Left lung (tissue), 10 donors: ENCODE results near the gene MGAT1. TPM values are rescaled to one million over a fixed set of nuclear protein-coding genes. Genes with fewer than 3 reads are reported as not detected.

Source experiments
- ATAC-seq: fragments of 200-7000 bp; cut with Tn5 transposase; one replicate; pipeline ENCODE4 v1.9.1; 2020; ENCODE audit warnings: moderate library complexity
- DNase-seq, 4 donors: peaks; one replicate each; pipeline ENCODE4 v3.0.0-alpha.2; 2013 to 2020
- H3K27ac ChIP-seq, 2 donors: fragments of 200-600 bp; sonication (generic) in 1 of 2; one replicate each; pipeline versions ENCODE4 v1.5.0 to v1.8.0; 2020 to 2021
- H3K27me3 ChIP-seq, 2 donors: fragments of 200-600 bp; sonication (generic) in 1 of 2; one replicate each; pipeline versions ENCODE4 v1.5.0 to v1.8.0; 2020 to 2021
- H3K36me3 ChIP-seq, 2 donors: fragments of 200-600 bp; sonication (generic) in 1 of 2; one replicate each; pipeline versions ENCODE4 v1.5.0 to v1.8.0; 2020 to 2021
- H3K4me1 ChIP-seq, 2 donors: fragments of 200-600 bp; one replicate each; pipeline ENCODE4 v1.8.0; 2021
- H3K4me3 ChIP-seq, 2 donors: fragments of 200-600 bp; sonication (generic) in 1 of 2; one replicate each; pipeline versions ENCODE4 v1.5.0 to v1.8.0; 2020 to 2021; ENCODE audit warnings: mild to moderate bottlenecking in 1 of 2
- H3K9me3 ChIP-seq, 2 donors: fragments of 200-600 bp; sonication (generic) in 1 of 2; one replicate each; pipeline versions ENCODE4 v1.5.0 to v1.8.0; 2020 to 2021
- intact Hi-C, 2 donors: fragments of 100-400 bp; cut with DNase I; formaldehyde crosslinking; loops; one replicate each; pipeline versions ENCODE4 v1.11.2 to v1.14.2; 2022
- polyA plus RNA-seq, 6 donors: library from polyadenylated mRNA; unstranded; fragments of 120-200 nt; gene quantifications; one replicate each; pipeline ENCODE4 v1.2.1, GENCODE V29; 2013; ENCODE audit not compliant: insufficient read length in 6 of 6
- total RNA-seq, 2 donors: library from RNA; stranded (reverse); fragmentation: NEBNext Ultra II Directional; extraction: Animal tissue kit (Norgen Biotek cat#: 25700); gene quantifications; one replicate each; pipeline ENCODE4 v1.2.1, GENCODE V29; 2021
- TF ChIP-seq, protein P1 (sequence below), 2 donors: fragments of 200-600 bp; sonication (generic) in 1 of 2; IDR thresholded peaks; one replicate each; pipeline versions ENCODE4 v1.5.0 to v1.8.0; 2021; ENCODE audit warnings: antibody characterized with exemption in 2 of 2
- donor health status: DM: no; HTN: yes; CAD: no.
- donor health status: DM: no; HTN: no; CAD: no.

Gene MGAT1
- total and polyA plus RNA-seq, 8 donors, result 70.6 to 263 (median 86.0) TPM

DNA sequence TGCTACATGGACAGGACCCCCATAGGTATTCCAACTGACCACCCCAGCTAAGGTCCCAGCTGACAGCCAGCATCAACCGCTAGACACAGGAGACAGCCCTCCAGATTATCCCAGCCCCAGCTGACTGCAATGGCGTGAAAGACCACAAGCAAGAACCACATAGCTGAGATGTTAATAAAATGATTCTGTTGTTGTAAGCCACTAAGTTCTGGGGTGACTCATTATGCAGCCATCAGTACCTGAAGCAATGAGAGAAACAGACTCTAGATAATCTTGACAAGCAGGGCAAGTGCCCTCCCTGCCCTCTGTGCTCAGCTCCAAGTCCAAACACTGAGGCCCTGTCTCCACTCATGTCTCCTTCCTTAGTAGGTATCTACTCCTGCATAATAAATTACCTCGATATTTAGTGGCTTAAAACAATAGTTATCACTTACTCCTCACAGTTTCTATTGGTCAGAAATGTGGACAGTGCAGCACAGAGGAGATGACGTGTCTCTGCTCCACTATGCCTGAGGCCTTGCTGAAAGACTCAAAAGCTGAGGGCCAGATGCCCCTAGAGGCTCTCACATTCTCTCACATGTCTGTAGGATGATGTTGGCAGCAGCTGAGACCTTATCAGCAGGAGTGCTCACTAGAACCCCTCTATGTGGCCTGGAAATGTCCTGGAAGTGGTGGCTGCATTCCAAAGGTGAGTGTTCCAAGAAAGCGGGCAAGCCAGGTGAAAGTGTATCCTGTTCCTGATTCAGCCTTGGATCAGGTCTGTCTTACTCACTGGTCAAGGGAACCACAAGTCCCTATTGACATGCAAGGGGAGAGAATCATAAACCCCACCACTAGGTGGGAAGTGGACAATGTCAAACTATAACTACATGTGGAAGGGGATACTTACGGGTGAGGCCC lies 2.5 kb downstream of the MGAT1 start:
- Histone ChIP-seq H3K4me3 (peak overlapping the region in 1 of 2 donors; percentile 99), H3K36me3 (peaks cover 0 to 61% of the 10 kb centered on the region in 2 donors), H3K9me3 (no peaks in the 10 kb centered on the region), H3K4me1 (peaks cover 39 to 92% of the 10 kb centered on the region in 2 donors), H3K27ac (no peak overlapping the region), H3K27me3 (no peaks in the 10 kb centered on the region)
- intact Hi-C loops, result no loop called here
- DNase-seq (no peak), ATAC-seq (no peak)
- TF ChIP-seq, protein P1, sequence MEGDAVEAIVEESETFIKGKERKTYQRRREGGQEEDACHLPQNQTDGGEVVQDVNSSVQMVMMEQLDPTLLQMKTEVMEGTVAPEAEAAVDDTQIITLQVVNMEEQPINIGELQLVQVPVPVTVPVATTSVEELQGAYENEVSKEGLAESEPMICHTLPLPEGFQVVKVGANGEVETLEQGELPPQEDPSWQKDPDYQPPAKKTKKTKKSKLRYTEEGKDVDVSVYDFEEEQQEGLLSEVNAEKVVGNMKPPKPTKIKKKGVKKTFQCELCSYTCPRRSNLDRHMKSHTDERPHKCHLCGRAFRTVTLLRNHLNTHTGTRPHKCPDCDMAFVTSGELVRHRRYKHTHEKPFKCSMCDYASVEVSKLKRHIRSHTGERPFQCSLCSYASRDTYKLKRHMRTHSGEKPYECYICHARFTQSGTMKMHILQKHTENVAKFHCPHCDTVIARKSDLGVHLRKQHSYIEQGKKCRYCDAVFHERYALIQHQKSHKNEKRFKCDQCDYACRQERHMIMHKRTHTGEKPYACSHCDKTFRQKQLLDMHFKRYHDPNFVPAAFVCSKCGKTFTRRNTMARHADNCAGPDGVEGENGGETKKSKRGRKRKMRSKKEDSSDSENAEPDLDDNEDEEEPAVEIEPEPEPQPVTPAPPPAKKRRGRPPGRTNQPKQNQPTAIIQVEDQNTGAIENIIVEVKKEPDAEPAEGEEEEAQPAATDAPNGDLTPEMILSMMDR (IDR thresholded peaks at IDR 0.05), result no peak

- DNase-seq (no peak), ATAC-seq (no peak)
- intact Hi-C loops, result no loop called here
- peaks cover 39 to 91% of the 10 kb centered on the region in 2 donors for H3K4me1 ChIP-seq
- TF ChIP-seq, protein P1 (IDR thresholded peaks at IDR 0.05), result no peak
- H3K4me3 ChIP-seq, result peak overlapping the region in 1 of 2 donors; percentile 7
- peaks cover 0 to 70% of the 10 kb centered on the region in 2 donors for H3K36me3 ChIP-seq
- no peaks in the 10 kb centered on the region for H3K27me3 ChIP-seq
- H3K9me3 ChIP-seq, result no peaks in the 10 kb centered on the region
- no peak overlapping the region for H3K27ac ChIP-seq
Observed at GRCh38 chr5:180799194-180799593, 3.4 kb downstream of the MGAT1 start.

GRCh38 chr5:180798193-180798592 lies 4.4 kb downstream of the MGAT1 start:
- Histone ChIP-seq H3K36me3 (peaks cover 0 to 80% of the 10 kb centered on the region in 2 donors), H3K27me3 (no peaks in the 10 kb centered on the region), H3K4me3 (no peak overlapping the region), H3K9me3 (no peaks in the 10 kb centered on the region), H3K4me1 (peaks cover 39 to 82% of the 10 kb centered on the region in 2 donors), H3K27ac (no peak overlapping the region)
- TF ChIP-seq, protein P1 (IDR thresholded peaks at IDR 0.05), result no peak
- DNase-seq (no peak), ATAC-seq (no peak)
- intact Hi-C loops, result no loop called here

DNA sequence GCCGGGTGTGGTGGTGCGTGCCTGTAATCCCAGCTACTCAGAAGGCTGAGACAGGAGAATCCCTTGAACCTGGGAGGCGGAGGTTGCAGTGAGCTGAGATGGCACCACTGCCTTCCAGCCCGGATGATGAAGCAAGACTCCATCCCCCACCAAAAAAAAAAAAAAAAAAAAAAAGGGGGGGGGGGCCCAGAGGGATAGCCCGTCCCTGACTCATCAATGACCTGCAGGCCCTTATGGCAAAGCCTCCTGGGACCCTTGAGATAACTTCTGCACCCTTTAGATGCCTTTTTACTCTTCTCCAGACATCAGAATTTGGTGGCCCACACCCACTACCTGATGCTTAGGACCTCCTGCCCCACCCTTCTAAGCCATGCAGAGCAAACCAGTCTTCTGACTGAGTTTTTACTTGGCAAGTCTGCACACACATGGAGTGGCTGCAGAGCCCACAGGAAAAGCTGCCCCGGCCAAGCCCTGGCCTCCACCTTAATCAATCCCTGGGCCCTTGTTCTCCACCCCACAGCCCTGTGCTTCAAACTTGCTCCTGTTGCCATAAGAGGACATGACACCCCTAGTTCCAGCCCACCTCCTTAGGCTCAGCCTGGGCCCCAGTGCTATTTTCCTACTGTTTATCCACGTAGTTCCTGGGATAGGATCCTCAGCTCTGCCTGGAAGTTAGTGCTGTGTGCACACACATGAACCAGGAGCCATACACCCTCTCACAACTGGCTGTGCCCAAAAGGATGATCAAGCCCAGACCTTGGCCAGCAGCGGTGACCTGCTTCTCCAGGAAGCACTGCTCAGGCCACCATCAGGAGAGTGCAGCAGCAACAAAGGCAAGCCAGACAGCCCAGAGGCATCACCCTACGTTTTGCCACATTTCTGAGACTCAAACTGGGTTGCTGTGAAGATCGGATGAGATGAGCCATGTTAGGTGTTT lies 5.1 kb downstream of the MGAT1 start:
- peaks cover 39 to 81% of the 10 kb centered on the region in 2 donors for H3K4me1 ChIP-seq
- no peak for DNase-seq
- intact Hi-C loops, result no loop called here
- no peak for ATAC-seq
- peaks cover 0 to 86% of the 10 kb centered on the region in 2 donors for H3K36me3 ChIP-seq
- no peaks in the 10 kb centered on the region for H3K9me3 ChIP-seq
- TF ChIP-seq, protein P1 (IDR thresholded peaks at IDR 0.05), result no peak
- no peak overlapping the region for H3K4me3 ChIP-seq
- H3K27me3 ChIP-seq, result no peaks in the 10 kb centered on the region
- H3K27ac ChIP-seq, result no peak overlapping the region
